HAP-1 (cell line): ENCODE data around the gene DARS1.

Source experiments
- DNase-seq, 2 experiments: peaks; one replicate each; pipeline ENCODE4 v3.0.0-alpha.2; 2016 to 2020; ENCODE audit warnings: low spot score in 2 of 2
- H3K27me3 ChIP-seq: fragments of 250-450 bp; sonication (Bioruptor Pico); 2 replicates; pipeline ENCODE4 v1.5.1; 2020; ENCODE audit warnings: low read depth, mild to moderate bottlenecking, moderate library complexity
- H3K36me3 ChIP-seq: fragments of 250-450 bp; sonication (Bioruptor Pico); replicated peaks from 2 replicates; pipeline ENCODE4 v1.5.1; 2020; ENCODE audit warnings: mild to moderate bottlenecking
- H3K4me1 ChIP-seq: fragments of 250-450 bp; sonication (Bioruptor Pico); 2 replicates; pipeline ENCODE4 v1.5.1; 2020; ENCODE audit warnings: mild to moderate bottlenecking
- H3K4me3 ChIP-seq: fragments of 250-450 bp; sonication (Bioruptor Pico); 2 replicates; pipeline ENCODE4 v1.5.1; 2020; ENCODE audit warnings: mild to moderate bottlenecking, moderate library complexity
- H3K9me3 ChIP-seq: fragments of 250-450 bp; sonication (Bioruptor Pico); 2 replicates; pipeline ENCODE4 v1.5.1; 2020; ENCODE audit warnings: mild to moderate bottlenecking, moderate library complexity
- in situ Hi-C: fragments of 300-500 bp; cut with MboI; formaldehyde crosslinking; loops from 3 replicates; pipeline ENCODE4 v1.14.3; 2020; ENCODE audit warnings: low sequenced_read_pairs, inconsistent platforms, mixed read lengths

Gene DARS1

DNA sequence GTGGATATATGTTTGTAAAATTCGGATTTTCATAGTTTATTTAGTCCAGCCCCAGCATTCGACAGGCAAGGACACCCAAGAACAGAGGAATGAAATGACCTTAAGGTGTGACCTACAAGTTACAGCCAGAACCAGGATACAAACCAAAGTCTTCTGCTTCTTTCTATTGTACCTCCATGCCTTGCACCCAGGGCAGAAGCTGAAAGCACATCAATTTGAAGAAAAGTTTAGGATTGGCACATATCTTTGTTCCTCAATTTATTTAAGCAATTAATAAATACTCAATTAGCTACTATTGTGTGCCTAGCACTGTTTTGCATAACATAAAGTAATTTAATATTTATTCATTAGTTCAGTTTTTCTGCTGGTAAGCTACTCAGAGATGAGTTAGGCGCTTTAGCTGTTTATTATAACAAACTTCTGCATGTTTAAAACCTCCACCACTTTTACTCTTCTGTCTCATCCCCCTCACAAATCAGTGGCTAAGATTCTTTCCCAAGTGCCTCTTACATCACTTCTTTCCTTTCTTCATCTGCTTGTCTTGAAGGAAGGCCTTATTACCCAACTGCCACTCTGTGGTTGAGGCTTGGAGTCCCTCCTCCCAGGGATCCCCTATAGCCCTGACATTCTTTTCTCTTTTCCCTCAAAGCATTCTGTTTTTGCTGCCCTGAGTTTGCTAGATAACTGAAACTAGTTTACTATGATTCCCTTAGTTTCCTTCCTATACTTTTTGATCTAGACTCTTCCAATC lies 37.1 kb upstream of the DARS1 start:
- Histone ChIP-seq H3K4me3 (no peak overlapping the region), H3K36me3 (no peaks in the 10 kb centered on the region), H3K9me3 (no peaks in the 10 kb centered on the region), H3K4me1 (no peaks in the 10 kb centered on the region), H3K27me3 (no peaks in the 10 kb centered on the region)
- no peak for DNase-seq
- in situ Hi-C loops, result no loop called here

DNA sequence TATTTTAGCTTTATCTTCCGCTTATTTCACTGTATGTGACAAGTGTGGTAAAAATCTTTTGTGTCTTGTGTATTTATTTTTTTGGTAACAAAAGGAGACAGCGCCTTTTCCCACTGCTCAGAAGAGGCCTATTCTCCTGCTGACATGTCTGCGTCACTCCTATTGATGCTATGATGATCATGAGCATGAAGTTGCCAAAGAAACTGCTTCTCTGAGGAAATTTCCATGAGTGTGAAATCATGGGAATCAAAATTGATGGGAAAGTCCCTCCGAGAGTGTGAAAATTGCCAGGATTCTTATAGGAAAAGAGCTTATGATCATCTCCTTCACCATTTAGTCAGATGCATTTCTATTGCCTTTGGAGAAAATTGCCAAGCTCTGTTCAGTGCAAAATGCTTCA lies 36.5 kb upstream of the DARS1 start:
- Histone ChIP-seq H3K36me3 (no peaks in the 10 kb centered on the region), H3K4me3 (no peak overlapping the region), H3K27me3 (no peaks in the 10 kb centered on the region), H3K4me1 (no peaks in the 10 kb centered on the region), H3K9me3 (no peaks in the 10 kb centered on the region)
- no peak for DNase-seq
- in situ Hi-C loops, result no loop called here

DNA sequence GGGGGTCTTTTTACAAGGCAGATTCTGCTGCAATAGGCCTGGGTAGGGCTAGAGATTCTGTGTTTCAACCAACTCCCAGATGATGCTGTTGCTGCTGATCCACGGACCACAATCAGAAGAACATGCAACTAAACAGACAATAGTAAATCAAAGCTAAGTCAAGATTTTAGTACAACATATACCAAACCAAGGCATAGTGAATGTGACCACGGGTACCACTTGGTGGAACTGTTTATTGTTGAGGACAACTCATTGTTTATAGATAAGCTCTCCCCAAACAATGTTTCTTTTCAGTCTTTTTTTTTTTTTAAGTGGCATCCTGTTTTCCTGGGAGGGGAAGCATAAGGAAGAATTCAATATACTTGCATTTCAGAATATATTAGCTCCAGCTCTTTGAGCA lies 36.0 kb upstream of the DARS1 start:
- H3K27me3 ChIP-seq, result no peaks in the 10 kb centered on the region
- H3K4me1 ChIP-seq, result no peaks in the 10 kb centered on the region
- no peak for DNase-seq
- no peaks in the 10 kb centered on the region for H3K9me3 ChIP-seq
- in situ Hi-C loops, result no loop called here
- no peak overlapping the region for H3K4me3 ChIP-seq
- H3K36me3 ChIP-seq, result no peaks in the 10 kb centered on the region

DNA sequence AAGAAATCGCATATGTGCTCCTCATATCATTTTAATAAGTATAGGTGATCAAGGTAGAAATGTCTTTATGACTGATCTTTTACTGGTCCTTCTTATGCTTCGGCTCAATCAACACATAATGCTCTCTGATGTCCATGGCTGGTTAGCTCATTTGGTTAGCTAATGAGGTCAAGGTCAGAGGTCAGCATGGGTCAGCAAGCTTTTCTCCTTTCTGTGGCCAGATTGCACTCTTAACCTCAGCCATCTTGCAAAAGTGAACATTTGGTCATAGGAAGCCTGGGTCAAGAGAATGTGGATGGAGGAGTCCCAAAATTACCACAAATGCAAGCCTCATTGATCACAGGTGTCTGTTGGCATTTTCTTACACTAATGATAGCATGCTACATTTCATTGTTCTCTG lies 35.4 kb upstream of the DARS1 start:
- H3K4me3 ChIP-seq, result no peak overlapping the region
- H3K4me1 ChIP-seq, result no peaks in the 10 kb centered on the region
- no peaks in the 10 kb centered on the region for H3K36me3 ChIP-seq
- in situ Hi-C loops, result no loop called here
- no peaks in the 10 kb centered on the region for H3K9me3 ChIP-seq
- no peak for DNase-seq
- H3K27me3 ChIP-seq, result no peaks in the 10 kb centered on the region

DNA sequence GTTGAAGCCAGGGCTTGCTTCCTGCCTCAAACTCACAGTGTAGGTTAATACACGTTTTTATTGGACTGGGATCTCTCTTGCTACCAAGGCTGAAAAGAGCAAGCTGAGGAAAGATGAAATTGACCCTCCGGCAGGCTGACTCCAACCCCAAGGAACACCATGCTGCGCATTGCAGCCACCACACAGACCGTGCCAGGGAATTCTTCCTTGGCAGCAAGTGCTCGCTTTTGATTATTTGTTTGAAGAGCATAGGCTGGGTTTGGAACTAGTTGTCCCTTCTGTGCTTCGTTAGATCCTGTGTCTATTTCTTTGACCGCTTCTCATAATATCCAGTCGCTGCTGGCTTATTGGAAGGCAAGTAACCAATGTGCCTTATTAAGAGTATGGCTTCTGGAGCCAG lies 34.4 kb upstream of the DARS1 start:
- Histone ChIP-seq H3K4me1 (no peaks in the 10 kb centered on the region), H3K9me3 (no peaks in the 10 kb centered on the region), H3K27me3 (no peaks in the 10 kb centered on the region), H3K4me3 (no peak overlapping the region), H3K36me3 (no peaks in the 10 kb centered on the region)
- in situ Hi-C loops, result no loop called here
- DNase-seq, result no peak

DNA sequence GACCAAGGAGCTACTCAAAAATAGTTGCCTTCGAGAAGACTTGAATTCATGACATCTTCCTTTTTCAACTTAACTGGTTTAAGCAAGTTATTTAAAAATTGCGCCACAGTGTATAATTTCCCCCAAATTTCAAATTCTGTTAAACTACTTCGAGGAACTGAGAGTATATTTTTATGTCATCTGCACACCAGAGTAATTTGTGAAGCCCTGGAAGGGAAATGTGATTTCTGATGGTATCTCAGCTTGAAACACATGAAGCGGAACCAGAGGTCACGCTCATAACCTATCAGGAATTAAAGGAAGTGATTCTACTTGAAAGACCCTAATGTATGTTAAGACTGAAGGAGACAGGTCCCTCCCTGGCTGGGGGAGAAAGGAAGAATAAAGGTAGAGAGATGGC lies 33.9 kb upstream of the DARS1 start:
- Histone ChIP-seq H3K36me3 (no peaks in the 10 kb centered on the region), H3K9me3 (no peaks in the 10 kb centered on the region), H3K4me3 (no peak overlapping the region), H3K4me1 (no peaks in the 10 kb centered on the region), H3K27me3 (no peaks in the 10 kb centered on the region)
- DNase-seq, result no peak
- in situ Hi-C loops, result no loop called here

DNA sequence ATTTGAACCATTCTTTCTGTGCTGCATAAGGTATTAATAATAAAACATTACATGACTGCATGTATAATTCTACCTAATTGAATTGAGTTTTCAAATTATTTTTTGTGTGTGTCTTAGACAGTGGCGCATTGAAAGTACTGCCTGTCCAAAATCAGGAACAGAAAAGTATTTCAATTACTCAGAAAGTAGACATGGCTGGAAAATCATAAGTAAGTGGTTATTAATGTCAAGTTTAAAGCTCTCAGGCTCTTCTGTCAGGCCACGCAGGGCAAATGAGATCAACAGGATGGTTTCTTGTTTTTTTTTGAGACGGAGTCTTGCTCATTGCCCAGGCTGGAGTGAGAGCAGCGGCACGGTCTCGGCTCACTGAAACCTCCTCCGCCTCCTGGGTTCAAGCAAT lies 32.4 kb upstream of the DARS1 start:
- in situ Hi-C loops, result no loop called here
- Histone ChIP-seq H3K9me3 (no peaks in the 10 kb centered on the region), H3K4me1 (no peaks in the 10 kb centered on the region), H3K27me3 (no peaks in the 10 kb centered on the region), H3K4me3 (no peak overlapping the region), H3K36me3 (no peaks in the 10 kb centered on the region)
- DNase-seq, result no peak

DNA sequence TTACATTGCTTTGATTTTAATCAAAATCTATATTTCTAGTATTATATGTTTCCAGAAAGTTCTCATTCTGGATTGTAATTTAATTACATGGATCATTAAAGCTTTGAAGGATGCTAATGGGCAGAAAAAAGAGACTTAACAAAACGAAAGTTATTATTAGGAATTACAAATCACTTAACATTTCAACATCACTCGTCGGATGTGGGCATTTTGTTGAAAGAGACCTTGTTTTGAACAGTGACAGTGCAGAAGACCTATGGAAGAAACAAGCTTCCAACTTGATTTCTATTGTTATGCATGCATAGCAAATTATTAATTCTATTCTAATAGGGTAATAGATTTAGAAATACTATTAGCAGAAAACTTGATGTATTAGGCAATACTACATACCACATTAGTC lies 31.4 kb upstream of the DARS1 start:
- no peaks in the 10 kb centered on the region for H3K36me3 ChIP-seq
- in situ Hi-C loops, result no loop called here
- H3K4me1 ChIP-seq, result no peaks in the 10 kb centered on the region
- H3K4me3 ChIP-seq, result no peak overlapping the region
- no peak for DNase-seq
- H3K9me3 ChIP-seq, result no peaks in the 10 kb centered on the region
- no peaks in the 10 kb centered on the region for H3K27me3 ChIP-seq

DNA sequence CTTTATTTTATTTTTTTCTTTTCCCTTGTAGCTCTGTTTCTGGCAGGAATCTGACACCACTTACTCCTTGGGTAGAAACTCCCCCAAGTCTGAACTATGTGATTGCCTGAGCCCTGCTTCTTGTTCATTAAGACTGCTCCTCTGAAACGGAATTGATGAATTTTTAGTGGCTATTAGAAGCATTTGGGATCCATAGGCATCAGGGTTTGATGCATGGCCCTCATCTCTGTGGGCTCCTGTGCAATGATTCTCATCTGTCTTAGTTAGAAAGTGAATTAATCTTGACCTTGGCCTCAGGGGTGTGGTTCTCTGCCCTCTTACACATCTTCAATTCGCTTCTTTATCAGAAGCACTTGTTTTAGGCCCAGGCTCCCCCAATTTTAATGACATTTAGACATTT lies 31.0 kb upstream of the DARS1 start:
- no peaks in the 10 kb centered on the region for H3K4me1 ChIP-seq
- no peak overlapping the region for H3K4me3 ChIP-seq
- DNase-seq, result no peak
- no peaks in the 10 kb centered on the region for H3K9me3 ChIP-seq
- in situ Hi-C loops, result no loop called here
- H3K36me3 ChIP-seq, result no peaks in the 10 kb centered on the region
- H3K27me3 ChIP-seq, result no peaks in the 10 kb centered on the region

DNA sequence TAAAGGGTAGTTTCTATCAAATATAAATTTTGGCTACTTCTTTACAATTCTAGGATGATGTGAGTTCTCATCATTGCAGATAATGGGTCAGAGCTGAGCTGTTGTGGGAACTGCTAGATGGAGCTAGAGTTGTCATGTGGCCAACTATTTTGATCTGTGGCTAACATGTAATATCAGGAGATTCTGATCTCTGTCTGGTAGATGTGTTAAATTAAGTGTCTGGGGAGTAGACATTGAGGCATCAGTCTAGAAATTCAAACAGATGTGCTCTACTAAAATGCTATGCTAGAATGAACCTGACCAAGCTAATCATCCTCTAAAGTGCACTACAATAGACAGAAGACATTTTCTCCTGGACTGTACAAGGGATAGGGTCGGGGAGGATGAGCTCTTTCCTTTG lies 30.3 kb upstream of the DARS1 start:
- in situ Hi-C loops, result no loop called here
- no peaks in the 10 kb centered on the region for H3K36me3 ChIP-seq

DNA sequence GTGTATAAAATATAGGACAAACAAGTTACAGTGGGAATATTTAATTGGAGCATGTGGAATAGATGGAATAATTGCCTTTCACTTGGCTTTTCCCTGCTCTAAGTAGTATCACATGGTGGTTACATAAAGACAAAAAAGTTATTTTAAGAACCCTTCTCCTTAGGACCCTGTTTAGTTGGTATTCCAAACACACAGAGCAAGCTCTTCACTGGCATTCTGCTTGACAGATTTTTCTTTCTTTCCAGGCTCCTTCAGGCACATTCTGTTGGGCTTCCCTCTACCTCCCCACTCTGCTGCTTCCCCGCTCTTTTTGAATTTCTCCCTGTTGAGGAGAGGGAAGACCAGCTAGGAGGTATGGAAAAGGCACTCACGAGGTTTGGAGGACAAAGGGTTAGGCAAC lies 29.0 kb upstream of the DARS1 start:
- H3K4me3 ChIP-seq, result no peak overlapping the region
- H3K4me1 ChIP-seq, result no peaks in the 10 kb centered on the region
- H3K27me3 ChIP-seq, result no peaks in the 10 kb centered on the region
- no peaks in the 10 kb centered on the region for H3K36me3 ChIP-seq
- no peak for DNase-seq
- H3K9me3 ChIP-seq, result no peaks in the 10 kb centered on the region
- in situ Hi-C loops, result no loop called here

More for the DNA sequence above, 30.3 kb upstream of the DARS1 start:
- Histone ChIP-seq H3K4me1 (no peaks in the 10 kb centered on the region), H3K27me3 (no peaks in the 10 kb centered on the region), H3K9me3 (no peaks in the 10 kb centered on the region), H3K4me3 (no peak overlapping the region)
- no peak for DNase-seq

DNA sequence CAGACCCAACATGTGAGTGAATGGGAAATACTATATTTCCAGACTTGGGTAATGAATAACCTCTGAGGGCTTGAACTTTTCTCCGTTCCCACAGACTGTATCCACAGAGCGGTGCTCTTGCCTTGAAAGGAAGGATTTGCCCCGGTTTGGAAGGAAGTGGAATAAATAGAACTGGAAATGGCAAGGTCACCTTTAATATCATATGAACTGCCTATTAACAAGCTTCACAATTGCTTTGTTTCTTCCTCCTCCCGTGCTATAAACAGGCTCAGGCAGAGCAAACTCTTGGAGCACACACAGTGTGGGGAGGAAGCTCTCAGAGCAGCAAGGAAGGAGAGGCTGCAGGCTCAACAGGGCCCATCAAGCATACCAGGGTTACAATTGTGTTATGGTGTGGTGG lies 28.5 kb upstream of the DARS1 start:
- DNase-seq, result no peak
- H3K27me3 ChIP-seq, result no peaks in the 10 kb centered on the region
- no peaks in the 10 kb centered on the region for H3K4me1 ChIP-seq
- no peak overlapping the region for H3K4me3 ChIP-seq
- in situ Hi-C loops, result no loop called here
- no peaks in the 10 kb centered on the region for H3K36me3 ChIP-seq
- H3K9me3 ChIP-seq, result no peaks in the 10 kb centered on the region

DNA sequence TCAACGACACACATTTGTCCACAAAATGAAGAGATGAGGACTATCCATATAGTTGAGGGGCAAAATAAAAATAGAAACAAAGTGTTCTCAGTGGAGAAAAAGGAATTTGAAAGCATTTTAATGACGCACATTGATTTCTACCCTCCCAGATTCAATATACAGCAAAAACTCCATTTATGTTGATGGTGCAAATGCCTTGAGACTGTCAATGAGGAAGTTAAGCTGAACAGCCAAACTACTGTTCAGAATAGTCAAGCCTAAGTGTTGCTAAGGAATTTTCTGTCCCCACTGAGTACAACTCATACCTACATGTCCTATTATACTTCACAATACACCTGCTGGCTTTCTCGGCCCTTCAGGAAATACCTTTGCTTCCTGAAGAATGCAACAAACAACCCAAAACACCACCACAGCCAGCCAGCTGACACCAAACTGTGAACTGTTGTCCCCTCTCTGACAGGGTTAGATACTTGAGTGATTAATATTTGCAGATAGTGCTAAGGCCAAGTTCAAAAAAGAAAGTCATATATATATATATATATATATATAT lies 27.8 kb upstream of the DARS1 start:
- H3K27me3 ChIP-seq, result no peaks in the 10 kb centered on the region
- in situ Hi-C loops, result no loop called here
- DNase-seq, result no peak
- no peak overlapping the region for H3K4me3 ChIP-seq
- no peaks in the 10 kb centered on the region for H3K4me1 ChIP-seq
- no peaks in the 10 kb centered on the region for H3K36me3 ChIP-seq
- H3K9me3 ChIP-seq, result no peaks in the 10 kb centered on the region

DNA sequence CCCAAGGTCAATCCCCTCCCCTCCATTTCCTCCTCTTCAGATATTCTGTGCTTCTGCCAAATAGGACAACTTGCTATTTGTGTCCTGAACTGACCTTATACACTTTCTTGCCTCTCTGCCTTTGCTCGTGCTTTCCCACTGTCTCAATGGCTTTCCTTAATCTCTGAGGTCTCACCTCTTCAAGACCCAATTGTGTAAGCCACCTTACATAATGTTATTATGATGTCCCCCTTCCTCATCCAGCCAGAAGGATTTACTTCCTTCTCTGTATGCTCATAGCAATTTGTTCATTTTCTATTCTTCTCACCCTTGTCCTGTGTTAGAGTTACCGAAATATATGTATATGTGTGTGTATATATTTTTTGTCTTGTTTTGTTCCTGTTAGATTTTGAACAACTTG lies 26.9 kb upstream of the DARS1 start:
- in situ Hi-C loops, result no loop called here
- H3K9me3 ChIP-seq, result no peaks in the 10 kb centered on the region
- no peaks in the 10 kb centered on the region for H3K4me1 ChIP-seq
- no peaks in the 10 kb centered on the region for H3K36me3 ChIP-seq
- DNase-seq, result no peak
- no peak overlapping the region for H3K4me3 ChIP-seq
- no peaks in the 10 kb centered on the region for H3K27me3 ChIP-seq

DNA sequence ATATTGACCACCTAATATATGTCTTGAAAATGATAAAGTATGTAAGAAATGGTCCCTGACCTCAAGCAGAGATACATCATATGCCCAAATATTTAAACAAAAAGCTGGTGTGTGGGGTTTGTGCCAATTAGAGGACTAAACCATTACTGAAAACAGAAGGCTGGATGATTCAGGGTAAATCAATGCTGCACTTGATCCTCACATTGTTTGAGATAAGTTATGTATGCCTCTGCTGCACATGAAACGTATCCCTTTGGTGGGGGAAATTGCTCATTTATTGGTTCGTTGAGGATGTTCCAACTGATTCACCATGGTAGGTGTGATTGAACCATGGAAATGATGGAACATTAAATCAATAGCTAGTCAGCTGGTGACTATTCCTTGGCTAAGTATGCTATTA lies 24.7 kb upstream of the DARS1 start:
- Histone ChIP-seq H3K36me3 (no peaks in the 10 kb centered on the region), H3K4me3 (no peak overlapping the region), H3K4me1 (no peaks in the 10 kb centered on the region), H3K27me3 (no peaks in the 10 kb centered on the region; the same call in 1 of the 2 replicates), H3K9me3 (no peaks in the 10 kb centered on the region)
- in situ Hi-C loops, result no loop called here
- DNase-seq, result no peak
